Measurements from ENCODE around the gene STX8.
A peak's percentile ranks its signal among the peaks of the same experiment; 100 is the strongest.

The STX8 gene

DNA sequence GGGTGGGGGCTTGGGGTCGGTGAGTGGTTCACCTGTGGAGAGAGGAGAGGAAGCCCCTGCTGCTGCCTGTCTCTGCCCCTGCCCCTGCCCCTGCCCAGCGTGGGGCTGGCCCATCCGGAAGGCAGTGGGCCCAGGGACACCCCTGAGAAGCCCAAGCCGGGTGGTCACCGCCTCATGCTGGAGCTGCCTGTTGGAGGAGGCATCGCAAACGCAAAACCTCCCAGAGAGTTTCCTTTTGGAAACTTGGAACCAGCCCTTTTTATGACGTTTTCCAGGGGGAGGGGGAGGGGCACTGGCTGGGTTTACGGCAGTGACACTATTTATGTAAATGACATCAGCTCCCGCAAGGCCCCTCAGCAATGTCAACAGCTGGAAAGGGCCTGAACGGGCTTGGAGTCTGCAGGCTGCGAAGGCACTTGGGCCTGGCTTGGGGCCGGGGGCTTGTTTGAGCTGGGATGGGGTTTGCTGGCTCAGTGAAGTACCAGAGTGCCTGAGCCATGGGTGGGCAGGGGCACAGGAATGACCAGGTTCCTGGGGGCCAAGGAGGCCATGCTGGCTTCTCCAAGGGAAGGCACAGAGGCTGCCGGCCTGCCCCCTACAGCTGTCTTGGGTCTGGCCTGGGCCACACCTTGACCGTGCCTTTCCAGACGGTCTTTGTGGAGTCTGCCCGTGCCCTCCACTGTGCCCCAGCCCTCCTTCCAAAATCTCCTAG lies 334.8 kb downstream of the STX8 start:
- DNase-seq (ENCODE audit: low read depth in 3 of 3): no peak

DNA sequence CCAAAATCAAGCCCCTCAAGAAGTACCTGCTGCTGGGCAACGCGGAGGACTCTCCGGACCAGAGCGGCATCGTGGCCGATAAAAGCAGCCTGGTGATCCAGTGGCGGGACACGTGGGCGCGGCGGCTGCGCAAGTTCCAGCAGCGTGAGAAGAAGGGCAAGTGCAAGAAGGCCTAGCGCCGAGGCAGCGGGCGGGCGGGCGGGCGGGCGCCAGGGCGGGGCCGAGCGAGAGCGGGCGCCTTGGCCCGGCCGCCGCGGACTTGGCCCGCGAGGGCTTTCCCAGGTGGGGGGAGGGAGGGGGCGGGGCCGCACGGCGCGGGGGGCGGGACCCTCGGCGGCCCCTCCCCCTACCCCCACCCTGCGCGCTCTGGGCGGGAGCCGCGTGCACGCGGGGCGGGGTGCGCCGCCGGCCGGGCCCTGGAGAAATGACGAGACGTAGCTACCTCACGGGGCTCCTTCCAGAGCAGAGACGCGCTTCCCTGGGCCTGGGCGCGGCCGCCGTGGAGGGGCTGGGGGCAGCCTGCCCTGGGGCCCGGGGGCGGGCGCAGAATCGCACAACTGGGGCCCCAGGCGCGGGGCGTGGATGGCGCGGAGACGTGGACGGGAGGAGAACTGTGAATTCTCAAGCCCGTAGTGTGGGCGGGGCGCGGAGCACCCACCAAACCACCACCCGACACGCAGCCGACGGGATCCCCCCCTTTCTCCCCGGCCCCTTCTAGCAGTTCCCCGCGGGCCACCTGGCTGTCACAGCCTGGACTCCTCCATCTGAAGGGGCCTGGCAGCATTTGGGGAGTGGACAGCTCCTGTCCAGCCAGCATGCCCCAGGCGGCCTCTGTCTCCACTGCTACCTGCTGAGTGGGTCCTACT lies 335.6 kb downstream of the STX8 start:
- DNase-seq (ENCODE audit: low read depth in 3 of 3): peak; percentile 49 to 56 (median 51)

DNA sequence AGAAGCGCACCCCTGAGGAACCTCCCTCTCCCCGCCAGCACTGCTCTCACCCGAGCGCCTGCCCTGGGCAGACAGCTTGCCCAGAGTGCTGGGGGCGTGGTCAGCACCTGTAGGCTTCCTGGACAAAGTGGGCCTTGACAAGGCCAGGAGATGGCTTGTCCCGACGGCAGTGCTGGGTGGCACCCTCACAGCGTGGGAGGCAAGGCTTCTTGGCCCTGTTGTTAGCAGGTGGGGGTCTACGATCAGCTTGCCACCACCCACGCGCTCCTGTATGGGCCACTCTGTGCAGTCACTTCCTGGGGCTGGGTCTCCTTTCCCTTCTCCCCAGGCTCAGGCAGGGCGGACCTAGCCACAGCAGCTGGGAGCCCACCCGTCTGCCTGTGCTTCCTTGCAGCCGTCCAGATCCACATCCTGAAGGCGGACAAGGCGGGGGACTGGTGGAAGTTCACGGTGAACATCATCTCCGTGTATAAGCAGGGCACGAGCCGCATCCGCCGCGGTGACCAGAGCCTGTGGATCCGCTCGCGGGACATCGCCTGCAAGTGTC lies 336.3 kb downstream of the STX8 start:
- DNase-seq (ENCODE audit: low read depth in 3 of 3): no peak

DNA sequence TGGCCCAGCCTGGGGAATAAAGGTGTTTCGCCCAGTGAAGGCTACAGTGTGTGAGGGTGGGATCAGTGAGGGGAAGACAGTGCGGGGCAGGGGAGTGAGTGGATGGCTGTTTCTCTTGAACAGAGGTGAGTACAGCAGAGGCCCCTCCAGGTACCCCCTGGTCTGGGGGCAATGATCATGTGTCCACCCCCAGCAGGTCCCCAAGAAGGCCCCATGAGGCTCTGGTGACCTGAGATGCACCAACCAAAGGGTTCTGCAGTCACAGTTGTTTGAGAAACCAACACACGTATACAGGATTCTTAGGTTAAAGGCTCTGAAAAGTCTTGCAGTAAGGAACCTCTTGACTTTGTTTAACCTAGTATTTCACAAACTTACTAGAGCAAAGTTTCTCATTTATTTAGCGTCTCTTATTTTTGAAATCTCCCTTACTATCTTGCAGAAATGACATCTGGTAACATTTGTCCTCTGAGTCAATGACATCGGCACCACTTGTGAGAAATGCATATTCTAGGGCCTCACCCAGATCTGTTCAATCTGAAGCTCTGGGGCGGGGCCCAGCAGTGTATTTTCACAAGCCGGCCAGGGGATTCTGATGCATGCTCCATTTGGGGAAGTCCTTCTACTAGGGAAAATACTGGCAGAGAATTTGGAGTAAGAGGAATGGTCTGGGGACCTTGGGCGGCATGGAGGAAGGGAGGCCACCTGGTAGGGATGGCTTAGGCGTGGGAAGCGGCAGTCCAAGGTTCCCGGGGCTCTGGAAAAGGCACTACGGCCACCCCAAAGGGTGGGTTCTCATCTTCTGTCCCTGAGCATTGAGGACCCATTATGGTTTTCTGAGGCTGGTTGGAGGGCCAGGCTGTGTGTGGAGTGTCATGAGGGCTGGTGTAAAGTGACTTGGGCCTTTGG lies 337.0 kb downstream of the STX8 start:
- no peak for DNase-seq (ENCODE audit: low read depth in 3 of 3)

DNA sequence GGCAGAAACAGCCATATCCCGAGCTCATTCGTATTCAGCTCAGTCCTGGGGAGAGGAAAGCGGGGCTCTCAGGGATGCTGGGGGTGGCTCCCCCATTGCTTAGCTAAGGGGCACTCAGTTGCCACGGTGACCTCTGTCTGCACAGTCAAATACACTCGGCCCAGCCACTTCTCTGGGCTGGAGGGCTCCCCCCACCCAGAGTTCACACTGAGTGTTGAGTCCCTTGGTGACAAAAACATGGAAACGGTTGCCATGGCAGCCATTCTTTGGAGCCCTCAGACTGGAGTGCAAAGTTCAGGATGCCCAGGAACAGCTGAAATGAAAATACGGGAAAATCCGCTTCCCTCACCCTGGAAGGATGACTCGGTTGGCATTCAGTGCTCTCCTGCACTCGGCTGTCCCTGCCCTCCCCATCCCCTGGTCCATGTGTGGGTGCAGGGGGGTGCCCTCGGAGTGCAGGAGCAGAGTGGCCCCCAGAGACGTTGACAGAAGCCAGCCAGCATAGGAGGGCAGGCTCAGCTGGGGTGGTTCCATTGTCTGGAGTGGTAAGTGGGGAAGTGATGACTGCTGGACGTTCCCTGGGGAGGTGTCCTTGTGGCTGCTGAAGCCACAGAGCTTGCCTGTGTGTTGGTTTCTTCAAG lies 337.8 kb downstream of the STX8 start:
- DNase-seq (ENCODE audit: low read depth in 3 of 3): no peak

DNA sequence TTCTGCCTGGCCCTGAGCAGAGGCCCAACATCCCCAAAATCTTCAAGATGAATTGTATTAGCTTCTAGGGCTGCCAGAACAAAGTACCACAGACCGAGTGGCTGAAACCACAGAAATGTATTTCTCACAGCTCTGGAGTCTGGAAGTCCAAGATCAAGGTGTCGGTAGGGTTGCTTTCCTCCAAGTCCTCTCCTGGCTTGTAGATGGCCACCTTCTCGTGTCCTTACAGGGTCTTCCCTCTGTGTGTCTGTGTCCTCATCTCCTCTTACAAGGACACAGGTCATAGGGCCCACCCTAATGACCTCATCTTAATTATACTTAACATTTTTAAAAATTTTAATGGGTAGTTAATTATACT lies 338.6 kb downstream of the STX8 start:
- no peak for DNase-seq (ENCODE audit: low read depth in 3 of 3)

DNA sequence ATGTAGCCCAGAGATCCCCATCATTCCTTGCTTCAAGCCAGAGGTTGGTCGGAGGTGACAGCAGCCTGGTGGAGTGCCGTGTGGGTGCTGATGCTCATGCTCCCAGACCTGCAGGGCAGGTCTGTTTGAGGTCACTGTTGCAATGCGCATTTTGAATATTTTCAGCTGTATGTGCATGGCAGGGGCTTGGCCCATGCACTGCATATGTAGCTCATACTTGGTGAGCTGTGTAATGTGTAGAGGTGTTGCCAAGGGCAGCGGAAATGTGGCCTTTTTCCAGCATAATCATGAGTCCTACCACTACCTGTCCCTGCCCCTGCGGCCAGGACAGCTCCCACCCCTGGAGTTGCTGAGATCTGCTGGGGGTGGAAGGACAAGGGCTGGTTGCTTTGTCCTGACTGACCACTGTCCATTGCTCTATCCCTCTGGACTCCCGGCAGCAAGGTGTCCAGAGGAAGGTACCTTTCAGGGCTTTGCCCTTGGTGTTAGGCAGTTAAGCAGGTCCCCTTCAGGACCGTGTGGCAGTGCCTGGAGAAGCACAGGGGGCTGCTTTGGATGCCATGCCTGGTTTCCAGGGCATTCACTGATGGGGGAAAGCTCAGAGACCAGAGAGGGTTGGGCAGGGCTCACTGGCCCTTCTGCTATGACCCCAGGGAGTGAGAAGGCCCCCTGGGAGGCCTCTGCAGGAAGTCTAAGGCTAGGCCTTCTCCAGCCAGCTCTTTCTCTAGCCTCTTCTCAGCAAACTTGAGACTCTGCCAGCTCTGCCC lies 339.2 kb downstream of the STX8 start:
- no peak for DNase-seq (ENCODE audit: low read depth in 3 of 3)

DNA sequence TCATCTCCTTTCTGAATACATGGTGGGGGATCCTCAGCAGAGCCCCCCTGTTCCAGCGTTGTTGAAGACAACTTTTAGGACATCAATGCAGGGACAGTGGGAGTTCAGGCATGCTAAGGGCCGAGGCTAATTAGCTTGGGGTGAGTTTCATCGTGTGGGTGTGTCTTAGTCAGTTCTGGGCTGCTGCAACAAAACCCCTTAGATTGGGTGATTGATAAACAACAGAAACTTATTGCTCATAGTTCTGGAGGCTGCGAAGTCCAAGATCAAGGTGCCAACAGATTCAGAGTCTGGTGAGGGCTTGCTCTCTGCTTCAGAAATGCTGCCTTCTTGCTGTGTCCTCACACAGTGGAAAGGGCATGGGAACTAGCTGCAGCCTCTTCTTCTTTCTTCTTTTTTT lies 340.3 kb downstream of the STX8 start:
- DNase-seq (ENCODE audit: low read depth in 3 of 3): no peak

DNA sequence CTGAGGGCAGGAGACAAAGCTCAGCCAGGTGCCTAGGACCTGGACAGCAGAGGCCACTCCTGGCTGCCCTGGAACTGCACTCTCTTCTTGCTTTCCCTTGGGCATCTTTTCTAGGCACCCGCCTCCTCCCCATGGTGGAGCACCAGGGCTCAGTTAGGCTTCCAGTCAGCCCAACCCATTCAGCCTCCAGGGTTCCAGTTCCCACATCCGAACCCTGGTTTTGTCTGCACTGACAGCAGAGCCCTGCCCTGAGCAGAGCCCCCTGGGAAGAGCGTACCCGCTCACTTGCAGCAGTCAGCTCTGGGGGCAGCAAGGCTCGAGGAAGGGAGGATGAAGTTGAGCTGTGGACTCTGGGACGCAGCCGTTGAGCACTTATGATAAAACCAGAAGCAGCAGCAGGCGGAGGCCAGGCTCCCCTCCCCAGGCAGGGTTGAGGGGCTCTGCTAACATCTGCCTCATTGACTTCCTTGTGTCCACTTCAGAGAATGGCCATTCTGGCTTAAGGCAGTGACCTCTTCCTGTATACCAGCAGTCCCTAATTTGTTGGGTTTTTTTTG lies 341.2 kb downstream of the STX8 start:
- DNase-seq (ENCODE audit: low read depth in 3 of 3): no peak

DNA sequence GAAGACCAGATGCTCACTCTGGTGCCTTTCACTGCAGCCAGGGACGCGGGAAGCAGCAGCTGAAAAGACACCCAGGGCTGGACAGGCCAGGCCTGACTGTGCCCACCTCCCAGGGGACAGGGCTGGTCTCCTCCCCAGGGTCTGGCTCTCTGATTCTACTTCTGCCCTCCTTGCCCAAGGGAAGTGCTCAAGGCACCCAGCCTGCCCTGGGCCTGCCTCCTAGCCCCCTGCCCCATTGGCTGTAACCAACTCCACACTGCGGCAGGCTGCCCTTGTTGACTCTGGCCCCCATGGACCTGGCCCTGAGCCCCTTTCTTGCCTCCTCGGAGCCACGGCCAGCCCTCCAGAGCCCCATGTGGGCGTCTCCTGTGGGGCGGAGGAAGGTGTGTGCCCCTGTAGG lies 341.9 kb downstream of the STX8 start:
- no peak for DNase-seq (ENCODE audit: low read depth in 3 of 3)

DNA sequence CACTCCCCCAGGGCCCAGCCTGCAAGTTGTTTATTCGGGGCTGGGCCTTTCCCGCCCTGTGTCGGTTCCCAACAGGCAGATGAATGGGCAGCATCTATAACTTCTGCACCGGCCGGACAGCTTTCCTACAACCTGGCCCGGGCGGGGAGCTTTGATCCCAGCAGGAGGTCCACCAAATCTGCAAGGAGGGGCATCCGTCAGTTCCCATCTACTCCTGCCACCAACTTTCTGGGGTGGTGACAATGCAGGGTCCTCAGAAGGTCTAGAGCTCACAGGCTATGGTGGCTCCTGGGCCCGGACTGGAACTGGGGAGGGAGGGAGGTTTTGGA lies 342.4 kb downstream of the STX8 start:
- no peak for DNase-seq (ENCODE audit: low read depth in 3 of 3)

DNA sequence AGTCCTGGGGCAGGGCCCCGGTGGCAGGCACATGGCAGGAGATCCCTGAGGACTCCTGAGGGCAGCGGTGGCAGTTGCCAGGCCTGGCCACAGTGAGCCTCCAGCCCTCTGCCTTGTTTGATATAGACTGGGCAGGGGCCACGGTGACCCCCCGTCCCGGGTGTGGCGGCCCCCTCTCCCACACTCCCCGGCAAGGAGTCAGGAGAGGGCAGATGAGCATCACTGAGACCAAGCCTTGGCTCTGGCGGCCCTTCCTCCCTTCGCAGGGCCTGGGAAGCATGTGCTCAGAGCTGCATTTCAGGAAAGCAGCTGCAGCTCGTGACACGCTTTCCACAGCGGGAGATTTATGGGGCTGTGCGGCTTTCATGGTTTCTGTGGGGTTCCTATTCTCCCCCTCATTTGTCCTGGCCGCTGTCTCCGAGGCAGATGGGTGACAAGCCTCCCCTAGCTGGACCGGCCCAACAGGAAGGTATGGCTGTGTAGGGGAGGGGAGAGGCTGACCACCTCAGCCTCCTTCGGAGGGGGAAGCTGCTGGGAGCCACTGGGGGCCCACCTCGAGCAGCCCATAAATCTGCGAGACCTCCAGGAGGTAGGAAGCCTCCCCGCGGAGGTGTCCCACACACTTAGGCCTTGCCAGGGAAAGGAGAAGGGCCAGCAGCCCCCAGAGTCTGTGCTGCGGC lies 342.9 kb downstream of the STX8 start:
- DNase-seq (ENCODE audit: low read depth in 3 of 3): no peak

DNA sequence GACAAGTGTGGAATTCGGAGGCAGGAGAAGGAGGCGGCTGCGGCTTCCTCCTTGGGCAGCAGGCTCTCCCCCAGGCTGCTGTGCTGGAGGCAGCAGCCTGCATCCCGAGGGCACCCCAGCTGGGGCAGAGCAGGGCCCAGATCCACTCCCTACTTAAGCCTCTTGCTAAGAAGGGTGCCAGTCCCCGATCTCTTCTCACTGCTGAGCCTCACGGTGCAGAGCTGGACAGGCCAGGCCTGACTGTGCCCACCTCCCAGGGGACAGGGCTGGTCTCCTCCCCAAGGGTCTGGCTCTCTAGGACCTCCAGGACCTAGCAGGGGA lies 343.5 kb downstream of the STX8 start:
- DNase-seq (ENCODE audit: low read depth in 3 of 3): no peak

DNA sequence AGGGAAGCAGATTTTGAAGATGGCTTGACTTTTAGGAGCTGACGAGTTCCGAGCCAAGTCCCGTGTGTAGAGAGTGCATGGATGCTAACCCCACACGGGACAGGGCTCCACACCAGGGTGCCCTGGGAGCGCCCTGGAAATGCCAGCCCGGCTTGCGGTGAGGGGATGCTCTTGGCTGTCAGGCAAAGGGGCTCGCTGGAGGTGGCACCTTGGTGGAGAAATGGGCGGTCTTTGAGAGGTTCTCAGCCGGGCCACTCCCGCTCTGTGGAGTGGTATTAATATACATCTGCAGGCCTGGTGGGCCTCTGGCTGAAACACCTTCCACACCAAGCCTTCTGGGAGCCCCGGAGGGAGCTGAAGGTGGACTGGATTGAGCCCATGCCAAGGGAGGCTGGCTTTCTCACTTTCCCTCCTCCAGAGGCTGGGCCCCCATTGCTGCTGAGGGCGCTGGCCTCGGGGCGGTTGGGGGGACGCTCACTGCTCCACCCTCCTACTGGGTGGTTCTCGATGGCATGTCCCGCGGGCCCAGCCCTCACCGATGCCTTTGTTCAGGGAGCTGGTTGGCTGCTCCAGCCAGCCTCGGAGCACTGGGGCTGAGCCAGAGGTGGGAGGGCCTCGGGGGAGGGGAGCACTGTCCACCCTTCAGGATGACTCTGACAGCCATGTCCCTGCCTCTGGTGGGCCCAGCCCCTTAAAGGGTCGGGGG lies 344.0 kb downstream of the STX8 start:
- no peak for DNase-seq (ENCODE audit: low read depth in 3 of 3)

DNA sequence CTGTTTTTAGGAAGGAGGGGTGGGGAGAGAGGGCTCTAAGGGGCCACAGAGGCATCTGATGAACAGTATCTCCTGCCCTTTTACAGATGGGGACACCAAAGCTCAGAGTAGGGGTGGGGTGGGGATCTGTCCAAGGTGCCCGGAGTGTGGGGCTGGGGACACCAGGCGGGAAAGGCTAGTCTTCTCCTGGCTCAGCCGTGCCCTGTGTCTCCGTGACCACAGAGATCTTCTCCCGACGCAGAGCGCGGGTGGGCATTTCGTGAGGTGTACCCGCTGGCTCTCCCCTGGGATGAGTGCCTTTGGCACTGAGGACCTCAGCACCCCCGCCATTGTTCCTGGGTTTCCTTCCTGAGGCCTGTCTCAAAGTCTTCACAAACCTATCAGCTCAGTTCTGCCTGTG lies 344.8 kb downstream of the STX8 start:
- no peak for DNase-seq (ENCODE audit: low read depth in 3 of 3)

DNA sequence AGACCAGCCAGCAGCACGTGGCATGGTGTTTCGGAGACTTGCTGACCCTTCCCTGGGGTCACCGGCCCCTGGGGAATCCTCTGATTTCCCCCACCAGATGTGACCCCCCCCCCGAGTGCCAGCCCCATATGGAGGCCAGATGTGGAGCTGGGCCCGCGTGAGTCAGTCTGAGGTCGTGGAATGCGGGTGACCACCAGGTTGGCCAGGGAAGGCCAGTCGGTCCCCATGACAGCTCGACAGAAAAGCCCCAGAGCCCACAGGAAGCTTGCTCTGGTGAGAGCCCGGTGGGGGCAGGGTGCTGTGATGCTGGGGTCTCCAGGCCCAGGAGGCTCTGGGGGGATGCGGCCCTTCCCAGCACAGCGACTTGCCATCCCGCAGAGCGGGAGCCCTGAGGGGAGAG lies 345.3 kb downstream of the STX8 start:
- no peak for DNase-seq (ENCODE audit: low read depth in 3 of 3)

DNA sequence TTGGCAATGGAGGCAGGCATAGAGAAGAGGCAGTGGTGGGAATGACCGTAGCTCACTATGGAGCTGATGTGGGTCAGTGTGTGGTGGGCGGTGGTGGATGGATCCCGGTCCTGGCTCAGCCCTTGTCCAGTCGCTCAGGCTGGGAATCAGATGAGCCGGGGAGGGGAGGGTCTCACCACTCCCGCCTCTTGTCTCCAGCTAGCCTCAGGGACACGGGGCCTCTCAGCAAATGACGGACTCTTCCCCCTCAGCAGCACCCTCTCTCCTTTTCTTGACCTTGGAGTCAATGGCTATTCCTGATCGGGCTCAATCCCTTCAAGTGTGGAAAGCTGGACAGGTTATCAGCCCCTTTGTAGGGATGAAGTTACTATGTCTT lies 345.8 kb downstream of the STX8 start:
- DNase-seq (ENCODE audit: low read depth in 3 of 3): no peak

DNA sequence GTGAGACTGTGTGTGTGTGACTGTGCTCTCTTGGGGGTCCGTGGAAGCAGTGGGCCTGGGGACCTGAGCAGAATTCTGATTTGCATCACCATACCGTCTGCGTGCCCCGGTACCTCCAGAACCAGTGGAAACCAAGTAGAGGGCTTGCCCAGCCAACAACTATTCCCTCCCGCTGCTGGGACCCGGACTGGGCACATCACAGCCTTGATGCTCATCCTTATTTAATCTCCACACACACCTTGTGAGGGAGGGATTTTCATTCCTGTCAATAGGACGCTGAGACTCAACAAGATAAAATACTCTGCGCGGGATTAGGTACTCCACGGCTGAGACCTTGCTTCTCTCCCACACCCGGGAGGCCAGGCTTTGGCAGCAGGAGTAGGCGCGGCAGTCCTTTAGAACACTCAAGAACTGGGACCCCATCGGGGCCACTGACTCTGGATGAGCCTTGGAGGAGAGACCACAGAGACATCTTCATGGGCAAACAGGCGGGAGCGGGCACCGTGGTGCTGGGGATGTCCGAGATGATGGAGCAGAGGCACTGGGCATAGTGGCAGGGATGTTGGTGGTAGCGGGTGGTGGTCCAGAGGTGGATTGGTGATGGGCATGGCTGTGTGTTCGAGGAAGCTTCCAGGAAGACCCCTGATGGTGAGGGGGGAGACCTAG lies 346.3 kb downstream of the STX8 start:
- no peak for DNase-seq (ENCODE audit: low read depth in 3 of 3)
